ENCODE measurements around the gene GORASP2.
"Not testable (repeated sequence)": the region's sequence is repeated elsewhere in the genome, so short reads cannot be mapped to it uniquely, and the experiment has no call there.

The GORASP2 gene

DNA sequence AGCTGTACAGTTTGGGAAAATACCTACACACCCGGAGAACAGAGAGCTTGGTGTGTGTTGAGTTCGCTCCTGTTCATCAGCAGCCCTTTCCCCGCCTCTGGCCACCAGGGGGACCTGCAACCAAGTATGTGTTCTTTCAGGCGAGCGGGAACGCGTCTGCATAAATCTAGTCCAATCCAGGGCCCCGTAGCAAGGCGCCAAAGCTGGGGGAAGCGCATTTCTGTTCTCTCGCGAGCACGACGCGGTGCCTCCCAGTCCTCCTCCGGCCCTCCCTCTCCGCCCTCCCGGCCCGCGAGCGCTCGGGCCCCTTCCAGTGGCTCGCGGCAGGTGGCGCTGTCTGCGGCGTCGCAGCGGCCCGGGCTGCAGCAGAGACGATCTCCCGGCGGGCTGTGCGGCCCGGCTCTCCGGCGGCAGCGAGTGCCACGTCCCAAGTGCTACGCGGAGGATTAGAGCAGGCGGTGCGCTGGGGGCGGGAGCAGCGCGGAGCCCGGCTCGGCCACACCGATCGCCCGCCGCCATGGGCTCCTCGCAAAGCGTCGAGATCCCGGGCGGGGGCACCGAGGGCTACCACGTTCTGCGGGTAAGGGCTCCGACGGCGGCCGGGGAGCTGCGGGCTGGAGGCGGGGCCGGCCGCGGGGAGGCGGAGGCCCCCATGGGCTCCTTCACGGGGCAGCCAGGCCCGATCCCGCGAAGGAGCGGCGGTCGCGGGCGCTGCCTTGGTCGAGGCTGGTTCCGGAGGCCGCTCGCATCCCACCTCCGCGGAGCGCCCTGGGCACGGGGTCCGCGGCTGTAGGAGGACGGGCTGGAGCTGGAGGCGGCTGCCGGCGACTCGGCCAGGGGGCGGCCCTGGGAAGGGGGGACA lies at the start of gene GORASP2:
TSS of gene GORASP2 (plus strand) at position 430 of the 862 bp plus-strand sequence. CDS start at position 518, 88 bp downstream.
- peak; percentile 99 for DNase-seq

DNA sequence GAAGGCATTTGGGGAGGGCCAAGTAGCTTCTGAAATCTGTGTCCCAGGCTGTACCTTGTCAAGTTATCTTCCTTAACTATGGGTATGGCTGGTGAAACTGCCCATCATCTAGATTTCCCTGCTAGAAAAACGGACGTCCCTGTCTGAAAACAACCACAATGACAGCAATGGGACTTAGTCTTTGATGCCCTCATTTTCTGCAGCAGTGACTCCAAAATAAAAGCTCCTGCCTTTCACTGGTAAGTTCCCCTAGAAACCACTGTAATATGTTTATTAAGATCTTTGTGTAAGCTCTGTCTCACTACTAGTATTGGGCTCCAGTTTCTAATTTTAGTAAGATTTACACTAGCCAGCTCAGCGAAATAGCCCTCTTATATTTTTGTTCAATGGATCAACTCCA lies 47.2 kb upstream of the GORASP2 start:
- no peak for DNase-seq

DNA sequence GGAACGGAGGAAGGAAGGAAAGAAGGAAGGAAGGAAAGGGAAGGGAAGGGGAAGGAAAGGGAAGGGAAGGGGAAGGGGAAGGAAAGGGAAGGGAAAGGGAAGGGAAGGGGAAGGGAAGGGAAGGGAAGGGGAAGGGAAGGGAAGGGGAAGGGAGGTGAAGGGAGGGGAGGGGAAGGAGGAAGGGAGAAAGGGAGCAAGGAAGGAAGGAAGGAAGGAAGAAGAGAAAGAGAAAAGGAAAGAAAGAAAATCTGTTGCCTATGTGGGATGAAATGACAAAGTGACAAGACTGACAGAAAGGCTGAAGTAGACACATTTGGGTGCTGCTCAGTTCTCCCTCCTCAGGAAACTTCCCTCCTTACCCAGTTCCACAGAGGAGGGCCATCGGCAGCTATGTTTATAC lies 46.3 kb upstream of the GORASP2 start:
- DNase-seq = no peak

DNA sequence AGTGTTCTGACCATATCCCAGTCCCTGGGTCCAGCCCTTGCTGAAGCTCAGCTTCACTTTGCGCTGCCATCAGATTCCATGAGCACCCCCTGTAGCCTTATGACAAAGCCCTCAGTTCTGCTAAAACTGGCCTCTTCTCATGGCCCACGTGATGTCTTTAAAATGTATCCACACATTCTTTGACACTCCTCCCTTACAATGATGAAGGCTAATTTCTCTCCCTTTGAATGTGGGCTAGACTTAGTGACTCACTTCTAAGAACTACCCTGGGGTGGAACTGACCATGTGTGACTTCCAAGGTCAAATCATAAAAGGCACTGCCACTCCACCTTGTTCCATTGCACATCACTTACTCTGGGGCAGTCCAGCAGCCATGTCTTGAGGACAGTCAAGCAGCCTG lies 45.4 kb upstream of the GORASP2 start:
- DNase-seq = no peak

DNA sequence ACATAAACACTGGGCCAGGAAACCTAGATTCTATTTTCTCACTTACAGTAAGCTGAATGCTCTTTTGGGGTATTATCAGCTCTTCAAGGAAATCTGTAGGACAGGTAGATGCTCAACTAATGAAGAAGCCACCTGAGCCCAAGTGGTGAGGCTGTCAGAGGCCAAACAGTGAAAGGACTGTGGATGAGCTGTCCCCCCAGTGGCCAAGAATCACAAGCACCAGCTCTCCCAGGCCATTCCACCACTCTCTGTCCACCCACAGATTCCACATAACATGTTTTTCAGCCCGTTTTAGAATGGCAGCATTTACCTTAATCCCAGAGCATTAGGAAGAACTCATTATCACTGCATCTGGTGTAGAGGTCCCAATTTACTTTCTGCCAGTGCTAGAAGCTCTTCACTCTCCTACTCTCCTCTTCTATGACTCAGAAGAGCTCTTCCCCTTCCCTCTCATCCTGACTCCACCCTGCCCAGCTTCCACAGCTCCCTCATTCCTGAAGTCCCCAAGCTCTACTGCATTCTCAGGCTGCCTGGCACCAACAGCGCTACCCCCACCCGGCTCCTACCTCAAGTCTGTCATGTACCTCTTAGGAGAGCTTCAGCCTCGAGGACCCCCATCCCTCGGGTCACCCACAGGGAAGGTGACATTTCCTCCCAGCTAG lies 43.8 kb upstream of the GORASP2 start:
- DNase-seq = no peak

DNA sequence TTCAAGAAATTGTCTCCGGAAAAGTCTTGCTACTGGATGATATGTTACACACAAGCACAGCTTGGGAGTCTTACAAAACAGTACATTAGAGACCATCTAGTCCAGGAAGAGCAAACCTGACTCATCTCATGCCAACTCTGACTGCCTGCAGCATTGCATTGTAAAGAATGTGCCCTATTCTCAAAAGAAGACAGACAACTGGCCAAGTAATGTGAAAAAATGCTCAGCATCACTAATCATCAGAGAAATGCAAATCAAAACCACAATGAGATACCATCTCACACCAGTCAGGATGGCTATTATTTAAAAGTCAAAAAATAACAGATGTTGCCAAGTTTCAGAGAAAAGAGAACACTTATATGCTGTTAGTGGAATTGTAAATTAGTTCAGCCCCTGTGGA lies 42.7 kb upstream of the GORASP2 start:
- DNase-seq = no peak

DNA sequence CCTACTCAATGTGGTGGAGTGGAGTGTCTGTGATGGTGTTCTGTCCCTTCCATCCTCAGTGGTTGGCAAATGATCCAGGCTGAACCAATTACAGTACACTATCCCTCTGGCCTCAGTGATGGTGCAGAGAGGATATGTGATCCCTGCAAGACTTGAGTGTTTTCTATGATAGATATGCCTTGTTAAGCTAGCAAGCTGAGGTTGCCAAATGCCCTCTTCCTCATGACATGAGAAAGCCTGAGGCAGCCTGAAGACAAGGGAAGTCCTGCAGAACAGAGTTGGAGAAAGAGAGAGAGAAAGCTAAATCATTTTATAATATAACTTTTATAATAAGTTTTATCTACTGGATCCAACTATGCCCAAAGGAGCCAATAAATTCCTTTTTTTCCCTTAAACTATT lies 41.6 kb upstream of the GORASP2 start:
- DNase-seq = no peak

DNA sequence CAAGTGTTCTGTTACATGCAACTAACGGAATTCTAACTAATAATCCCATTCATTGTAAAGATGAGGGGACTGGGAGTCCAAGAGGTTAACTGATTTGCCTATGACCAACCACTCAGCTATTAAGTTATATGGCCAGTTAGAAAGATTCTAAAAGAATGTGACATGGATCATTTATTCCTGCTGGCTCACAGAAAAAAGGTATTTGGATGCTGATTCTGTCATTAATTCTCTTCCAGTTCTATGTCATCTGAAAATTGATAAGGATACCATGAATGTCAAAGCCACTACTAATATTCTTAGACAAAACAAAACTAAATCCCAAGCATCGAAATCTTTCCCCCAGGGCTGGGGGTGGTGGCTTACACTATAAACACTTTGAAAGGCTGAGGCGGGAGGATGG lies 41.2 kb upstream of the GORASP2 start:
- DNase-seq = no peak

DNA sequence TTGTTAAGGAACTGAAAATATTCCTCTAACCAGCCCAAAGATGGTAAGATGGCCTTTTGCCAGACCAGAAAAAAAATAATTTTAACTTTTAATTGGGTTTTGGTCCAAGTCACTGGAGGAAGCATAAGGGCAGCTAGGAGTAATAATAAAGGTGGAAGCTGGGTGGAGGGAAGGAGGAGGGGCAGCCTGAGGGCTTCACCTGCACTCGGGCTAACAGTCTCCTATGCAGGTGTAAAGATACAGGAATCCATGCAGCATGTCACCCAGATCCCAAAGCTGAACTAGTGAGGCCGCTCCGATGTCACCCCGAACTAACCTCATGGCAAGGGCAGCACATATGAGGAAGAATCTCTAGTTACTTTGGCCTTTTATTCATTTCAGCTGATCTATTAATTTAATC lies 37.2 kb upstream of the GORASP2 start:
- no peak for DNase-seq

DNA sequence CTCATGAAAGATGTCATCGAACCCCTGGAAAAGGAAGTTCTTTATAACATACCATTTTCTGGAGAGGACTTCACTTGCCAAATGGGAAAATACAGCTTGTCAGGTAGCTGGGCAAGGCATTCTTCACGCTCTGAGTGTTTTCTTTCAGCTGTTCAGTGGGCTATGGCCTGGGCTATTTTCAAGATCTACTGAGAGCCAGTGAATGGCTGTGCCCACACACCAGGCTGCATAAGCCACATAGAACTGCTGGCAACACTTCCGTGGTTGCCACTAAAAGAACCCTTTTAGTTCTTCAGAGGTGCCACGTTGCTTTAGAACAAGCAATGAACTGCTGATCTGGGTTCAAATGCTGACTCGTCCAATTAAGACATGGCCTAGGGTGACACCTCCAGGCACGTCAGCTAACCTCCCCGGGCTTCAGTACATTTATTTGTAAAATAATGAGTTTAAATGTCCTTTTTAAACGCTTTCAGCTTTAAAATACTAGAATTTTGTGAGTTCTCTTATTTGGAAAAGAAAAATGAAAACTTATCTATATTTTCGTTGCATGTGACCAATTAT lies 36.6 kb upstream of the GORASP2 start:
- no peak for DNase-seq

DNA sequence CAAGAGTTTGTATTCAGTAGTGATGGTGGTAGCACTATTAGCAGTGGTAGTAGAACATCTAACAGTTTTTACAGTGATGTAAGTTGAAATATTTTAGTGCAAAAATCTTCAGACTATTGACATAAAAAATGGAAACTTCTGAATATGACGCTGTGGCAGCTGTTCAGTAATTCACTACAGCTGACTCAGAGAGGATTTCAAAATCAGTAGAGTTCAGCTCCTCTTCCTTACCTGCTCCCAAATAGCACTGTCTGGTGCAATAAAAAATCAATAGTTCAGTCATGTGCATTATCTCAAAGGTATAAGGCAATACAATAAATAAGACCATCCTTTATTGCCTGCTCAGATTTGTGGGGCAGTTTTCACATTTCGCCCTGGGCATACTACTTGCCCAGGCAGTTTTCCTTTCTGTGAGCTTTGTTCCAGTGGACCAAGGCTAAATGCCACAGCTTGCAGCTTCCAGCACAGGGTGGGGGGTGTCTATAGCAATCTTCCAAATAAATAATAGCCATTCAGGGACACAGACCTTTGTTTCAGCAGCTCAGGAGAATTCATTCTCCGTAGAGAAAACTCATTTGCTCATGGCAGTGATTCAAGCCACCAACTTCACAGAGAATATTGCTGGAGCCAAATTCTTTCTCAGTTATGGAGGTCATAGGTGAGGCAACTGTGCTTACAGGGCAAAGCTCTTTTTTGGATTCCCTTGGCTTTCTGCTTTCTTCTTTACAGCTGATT lies 33.9 kb upstream of the GORASP2 start:
- DNase-seq = no peak

DNA sequence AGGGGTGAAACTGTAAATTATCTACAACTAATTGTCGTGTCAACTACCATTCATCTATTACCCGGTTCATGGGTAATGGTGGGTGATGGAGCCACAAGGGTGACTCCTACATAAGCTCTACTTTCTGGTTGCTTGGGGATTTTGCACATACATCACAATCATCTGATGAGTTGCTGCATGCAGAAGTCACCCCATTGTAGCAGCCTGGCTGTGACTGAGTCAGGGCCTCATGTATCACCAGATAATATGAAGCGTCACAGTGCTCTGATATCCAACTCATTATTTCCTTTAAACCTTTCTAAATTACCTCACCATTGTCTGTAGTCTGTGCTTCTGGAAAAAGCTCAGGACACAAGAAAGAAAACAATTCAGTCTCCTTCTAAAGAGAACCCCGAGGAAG lies 32.4 kb upstream of the GORASP2 start:
- no peak for DNase-seq

DNA sequence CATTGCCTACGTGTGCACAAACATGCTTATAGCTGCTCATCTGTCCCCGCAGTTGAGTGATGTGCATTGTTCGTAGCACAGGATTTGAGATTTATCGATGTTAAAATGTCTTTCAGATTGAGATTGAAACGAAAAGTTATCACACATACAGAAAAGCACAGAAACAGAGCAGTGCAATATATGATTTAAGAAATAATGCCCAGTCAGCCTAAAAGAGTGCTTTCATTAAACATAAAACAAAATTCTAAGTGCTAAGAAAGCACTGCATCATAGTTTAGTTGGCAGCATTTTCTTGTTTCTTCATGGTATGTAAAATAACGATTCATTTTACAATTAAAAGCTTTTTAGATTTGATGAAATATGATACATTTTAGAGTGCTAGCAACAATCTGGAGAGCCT lies 31.9 kb upstream of the GORASP2 start:
- no peak for DNase-seq

DNA sequence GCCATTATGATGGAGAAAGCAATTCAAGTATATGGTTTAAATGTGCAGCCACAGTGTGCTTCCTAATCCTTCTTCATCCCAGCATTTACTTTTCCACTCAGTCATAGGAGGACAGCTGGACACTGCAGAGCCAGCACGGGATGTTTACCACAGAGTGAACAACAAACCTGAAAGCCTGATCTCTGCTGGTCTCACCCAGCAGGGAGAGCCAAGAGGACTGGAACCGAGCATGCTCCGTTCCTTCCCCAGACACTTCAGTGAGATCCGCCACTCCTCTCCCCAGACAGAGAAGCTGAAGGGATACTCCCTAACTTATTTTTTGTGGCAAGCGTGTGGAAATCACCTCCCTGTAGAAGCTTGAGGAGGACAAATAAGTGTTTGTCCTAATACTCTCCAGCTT lies 23.2 kb upstream of the GORASP2 start:
- no peak for DNase-seq

DNA sequence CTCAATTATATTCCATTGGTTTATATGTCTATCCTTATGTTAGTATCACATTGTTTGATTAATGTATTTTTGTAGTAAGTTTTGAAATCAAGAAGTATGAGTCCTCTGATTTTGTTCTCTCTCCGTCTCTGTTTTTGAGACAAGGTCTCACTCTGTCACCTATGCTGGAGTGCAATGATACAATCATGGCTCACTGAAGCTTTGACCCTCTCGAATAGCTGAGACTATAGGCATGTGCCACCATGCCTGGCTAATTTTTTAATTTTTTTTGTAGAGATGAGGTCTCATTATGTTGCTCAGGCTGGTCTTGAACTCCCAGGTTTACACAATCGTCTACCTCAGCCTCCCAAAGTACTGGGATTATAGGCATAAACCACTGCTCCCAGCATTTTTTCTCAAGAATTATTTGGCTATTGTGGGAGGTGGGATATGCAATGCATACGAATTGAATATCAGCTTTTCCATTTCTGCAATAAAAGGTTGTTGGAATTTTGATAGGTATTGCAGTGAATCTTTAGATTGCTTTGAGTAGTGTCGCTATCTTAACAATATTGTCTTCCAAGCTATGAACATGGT lies 17.7 kb upstream of the GORASP2 start:
- DNase-seq = no peak

DNA sequence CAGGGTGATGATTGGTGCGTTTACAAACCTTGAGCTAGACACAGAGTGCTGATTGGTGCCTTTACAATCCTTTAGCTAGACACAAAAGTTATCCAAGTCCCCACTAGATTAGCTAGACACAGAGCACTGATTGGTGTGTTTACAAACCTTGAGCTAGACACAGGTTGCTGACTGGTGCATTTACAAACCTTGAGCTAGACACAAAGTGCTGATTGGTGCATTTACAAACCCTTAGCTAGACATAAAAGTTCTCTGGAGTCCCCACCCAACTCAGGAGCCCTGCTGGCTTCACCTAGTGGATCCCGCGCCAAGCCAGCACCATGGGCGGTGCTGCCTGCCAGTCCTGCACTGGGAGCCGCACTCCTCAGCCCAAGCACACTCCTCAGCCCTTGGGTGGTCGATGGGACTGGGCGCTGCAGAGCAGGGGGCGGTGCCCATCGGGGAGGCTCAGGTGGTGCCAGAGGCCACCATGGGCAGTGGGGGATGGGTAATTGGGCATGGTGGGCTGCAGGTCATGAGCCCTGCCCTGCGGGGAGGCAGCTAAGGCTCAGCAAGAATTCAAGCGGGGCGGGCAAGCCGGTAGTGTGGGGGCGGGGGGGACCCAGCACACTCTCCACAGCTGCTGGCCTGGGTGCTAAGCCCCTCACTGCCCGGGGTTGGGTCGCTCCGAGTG lies 13.9 kb upstream of the GORASP2 start:
- DNase-seq = not testable (repeated sequence)

DNA sequence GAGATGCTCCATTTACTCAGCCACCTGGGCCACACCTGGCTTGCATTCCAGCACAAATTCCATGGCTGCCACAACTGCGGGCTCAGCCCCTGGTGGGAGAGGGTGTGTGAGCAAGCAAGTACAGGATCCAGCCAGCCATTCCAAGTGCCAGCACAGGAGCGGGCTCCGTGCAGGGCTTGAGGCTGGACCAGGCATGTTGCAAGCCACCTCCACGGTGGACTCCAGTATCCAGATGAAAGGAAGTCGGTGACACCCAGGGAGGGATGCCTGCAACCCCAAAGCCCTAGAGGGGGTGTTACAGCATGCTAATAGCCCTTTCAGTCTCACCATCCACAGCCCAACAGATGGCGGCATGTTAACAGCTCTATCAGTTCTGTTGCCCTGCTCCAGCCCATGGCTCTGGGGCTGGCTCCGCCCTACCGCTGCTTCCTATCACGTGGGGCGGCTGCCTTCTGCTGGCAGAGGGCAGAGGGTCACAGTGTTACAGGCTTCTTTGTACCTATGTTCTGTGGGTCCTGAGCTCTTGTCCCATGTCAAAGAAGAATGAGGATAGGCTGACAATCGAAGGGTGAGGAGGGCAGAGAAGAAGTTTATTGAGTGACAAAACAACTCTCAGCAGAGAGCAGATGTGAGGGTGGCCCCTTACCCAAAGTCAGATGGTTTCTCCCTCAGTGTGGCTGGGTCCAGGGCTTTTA lies 11.7 kb upstream of the GORASP2 start:
- DNase-seq = no peak

DNA sequence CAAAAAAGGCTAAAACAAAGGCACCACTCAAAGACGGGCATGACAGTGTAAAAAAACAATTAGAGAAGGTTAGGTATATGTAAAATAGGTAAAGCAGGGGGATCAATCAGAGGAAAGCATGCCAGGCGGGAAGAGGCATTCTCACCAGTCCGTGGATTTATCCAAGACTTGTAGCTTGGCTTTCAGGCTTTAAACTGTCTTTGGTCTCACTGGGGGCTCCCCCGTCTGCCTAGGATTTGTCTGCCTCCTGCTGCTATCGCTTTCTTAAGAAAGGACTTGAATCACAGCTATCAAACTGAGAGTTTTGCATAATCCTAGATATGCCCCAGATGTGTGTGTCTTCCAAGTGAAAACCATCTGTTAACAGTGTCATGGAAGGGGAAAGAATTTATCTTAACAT lies 11.1 kb upstream of the GORASP2 start:
- no peak for DNase-seq

DNA sequence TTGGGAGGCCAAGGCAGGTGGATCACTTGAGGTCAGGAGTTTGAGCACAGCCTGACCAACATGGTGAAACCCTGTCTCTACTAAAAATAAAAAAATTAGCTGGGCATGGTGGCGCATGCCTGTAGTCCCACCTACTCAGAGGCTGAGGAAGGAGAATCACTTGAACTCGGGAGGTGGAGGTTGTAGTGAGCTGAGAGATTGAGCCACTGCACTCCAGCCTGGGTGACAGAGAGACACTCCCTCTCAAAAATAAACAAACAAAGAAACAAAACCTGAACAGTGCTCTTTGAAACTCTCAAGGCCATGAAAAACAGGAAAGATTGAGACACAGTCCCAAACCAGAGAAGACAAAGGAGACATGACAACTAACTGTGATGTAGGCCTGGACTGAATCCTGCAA lies 7.2 kb upstream of the GORASP2 start:
- DNase-seq = not testable (repeated sequence)

DNA sequence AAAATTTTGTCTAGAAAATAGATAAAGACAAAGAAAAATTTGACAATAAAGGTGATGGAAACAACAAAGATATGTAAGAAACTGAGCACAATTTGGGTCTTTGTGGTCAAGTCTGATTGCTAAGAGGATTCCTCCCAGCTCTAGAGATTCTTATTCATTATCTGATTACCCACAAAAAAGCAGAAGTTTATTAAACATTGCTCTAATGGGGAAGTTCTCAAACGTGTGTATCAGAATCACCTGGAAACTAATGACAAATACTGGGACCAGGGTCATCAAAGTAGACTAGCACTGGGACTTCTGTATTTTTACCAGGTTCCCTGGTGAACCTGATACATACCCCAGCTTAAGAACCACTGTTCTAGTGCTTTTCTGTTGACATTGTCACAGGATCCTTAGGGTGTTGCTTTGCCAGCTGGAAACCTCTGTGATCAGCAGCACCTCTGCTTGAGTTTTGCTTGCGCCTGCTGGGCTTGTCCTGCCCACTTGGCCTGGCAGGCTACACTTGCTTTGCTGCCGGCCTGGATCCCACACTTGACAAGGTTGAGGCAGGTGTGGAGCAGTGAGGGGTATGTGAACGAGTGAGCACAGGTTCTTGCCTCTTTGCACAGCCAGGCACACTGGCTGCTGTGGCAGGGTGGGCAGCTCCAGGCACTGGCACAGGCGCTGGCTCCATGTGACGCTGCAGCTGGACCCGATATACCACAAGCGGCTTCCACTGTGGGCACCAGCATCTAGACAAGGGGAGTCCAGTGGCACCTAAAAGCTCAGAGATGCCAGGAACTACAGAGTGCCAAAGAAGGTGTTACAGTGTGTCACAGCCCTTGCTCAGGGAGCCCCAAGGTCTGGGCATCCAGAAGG lies 6.2 kb upstream of the GORASP2 start:
- DNase-seq = no peak

DNA sequence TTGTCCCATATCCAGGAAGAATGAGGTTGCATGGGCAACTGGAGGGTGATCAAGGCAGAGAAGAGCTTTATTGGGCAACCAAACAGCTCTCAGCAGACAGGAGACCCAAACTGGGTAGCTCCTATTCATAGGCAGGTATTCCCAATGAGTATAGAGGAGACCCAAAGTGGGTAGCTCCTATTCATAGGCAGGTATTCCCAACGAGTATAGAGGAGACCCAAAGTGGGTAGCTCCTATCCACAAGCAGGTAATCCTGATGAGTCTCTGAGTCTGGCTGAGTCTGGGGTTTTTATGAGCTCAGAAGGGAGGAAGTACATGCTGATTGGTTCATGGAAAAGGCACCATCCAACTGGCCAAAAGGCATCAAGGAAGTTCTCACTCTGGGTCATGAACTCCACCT lies 5.3 kb upstream of the GORASP2 start:
- no peak for DNase-seq

Measured in left hindlimb (tissue), 1 donor.